Activated CD4-positive, CD25-positive, alpha-beta regulatory T cell (primary cell): ENCODE results near the gene SHROOM3.

Source experiments
- DNase-seq, 4 experiments: peaks; one replicate each; lab custom pipeline; 2025; lab: John Stamatoyannopoulos, UW

The SHROOM3 gene

GRCh38 chr4:76624931-76625715 is 190.1 kb downstream of the SHROOM3 start:
- no peak for DNase-seq

DNA sequence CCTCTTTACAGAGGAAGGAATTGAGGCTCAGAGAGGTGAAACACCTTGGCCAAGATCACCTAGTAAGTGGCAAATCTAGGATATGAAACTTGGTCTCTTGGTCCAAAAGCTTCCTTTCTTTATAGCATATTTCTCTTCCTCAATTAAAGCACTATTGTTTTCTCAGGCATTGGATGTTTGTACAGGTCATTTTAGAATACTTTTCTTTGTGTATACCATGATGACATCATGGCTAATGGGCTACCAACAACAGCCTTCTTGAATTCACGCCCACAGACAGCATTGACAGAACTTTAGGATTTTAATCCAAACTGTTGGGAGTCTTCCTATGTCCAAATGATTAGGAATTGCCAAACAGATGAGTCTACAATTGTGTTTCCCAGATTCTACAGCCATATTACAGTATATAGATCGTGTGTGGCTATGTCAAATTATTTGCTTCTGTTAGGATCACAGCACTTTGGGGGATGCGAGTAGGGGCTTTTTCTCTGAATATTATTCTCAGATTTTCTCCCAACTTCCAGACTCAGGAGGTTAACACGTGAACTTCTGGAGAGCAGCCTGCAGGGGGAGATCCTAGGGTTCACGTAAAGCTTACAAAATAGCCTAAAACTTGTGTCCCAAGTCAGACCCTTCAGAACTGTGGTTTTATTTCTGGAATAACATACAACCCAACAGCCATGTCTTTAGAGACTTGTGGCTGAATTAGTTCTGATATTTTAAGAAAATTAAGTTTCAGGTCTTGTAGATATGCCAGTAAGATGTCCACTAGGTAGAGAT is 191.8 kb downstream of the SHROOM3 start:
- no peak for DNase-seq

DNA sequence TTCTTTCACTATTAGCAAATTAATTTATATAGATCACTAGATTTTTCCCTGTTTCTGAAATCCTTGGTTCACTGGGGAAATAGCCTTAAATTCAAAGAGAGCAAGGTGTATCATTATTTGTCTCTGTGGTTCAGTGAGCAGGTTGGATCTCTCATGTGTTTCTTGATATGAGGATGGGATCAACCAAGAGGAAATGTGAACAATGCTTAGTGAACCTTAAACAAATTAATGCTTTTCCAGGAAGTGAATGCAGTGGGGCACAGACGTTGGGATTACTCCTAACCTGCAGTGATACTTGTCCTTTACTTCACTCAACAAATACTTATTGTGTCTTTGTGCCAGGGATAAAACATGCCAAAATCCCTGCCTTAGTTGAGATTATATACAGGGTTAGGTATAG is 193.2 kb downstream of the SHROOM3 start:
- no peak for DNase-seq

- no peak for DNase-seq
Observed at GRCh38 chr4:76630741-76631140, 195.7 kb downstream of the SHROOM3 start.

DNA sequence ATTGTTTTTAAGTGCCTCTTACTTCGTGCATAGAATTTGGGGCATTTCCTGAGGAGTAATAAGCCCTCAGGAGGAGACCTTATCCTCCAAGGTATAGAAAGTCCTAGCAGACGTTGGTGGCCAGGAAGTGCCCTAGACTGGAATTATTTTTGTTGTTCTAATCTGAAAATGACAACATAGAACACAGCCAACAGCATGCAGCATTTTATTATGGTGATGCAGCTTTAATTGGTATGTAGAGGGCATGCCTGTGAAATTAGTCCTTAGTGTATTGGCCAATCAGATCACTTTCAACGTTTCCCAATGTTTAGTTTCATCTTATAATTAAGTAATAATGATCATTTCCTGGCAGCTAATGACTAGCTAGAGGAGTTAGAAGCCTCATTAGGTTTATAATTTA is 199.2 kb downstream of the SHROOM3 start:
- DNase-seq = no peak

GRCh38 chr4:76637712-76638361 is 202.8 kb downstream of the SHROOM3 start:
- no peak for DNase-seq

- DNase-seq = no peak
Observed at GRCh38 chr4:76639288-76639687, 204.3 kb downstream of the SHROOM3 start.

- DNase-seq = no peak
Observed at GRCh38 chr4:76640353-76640910, 205.4 kb downstream of the SHROOM3 start.

DNA sequence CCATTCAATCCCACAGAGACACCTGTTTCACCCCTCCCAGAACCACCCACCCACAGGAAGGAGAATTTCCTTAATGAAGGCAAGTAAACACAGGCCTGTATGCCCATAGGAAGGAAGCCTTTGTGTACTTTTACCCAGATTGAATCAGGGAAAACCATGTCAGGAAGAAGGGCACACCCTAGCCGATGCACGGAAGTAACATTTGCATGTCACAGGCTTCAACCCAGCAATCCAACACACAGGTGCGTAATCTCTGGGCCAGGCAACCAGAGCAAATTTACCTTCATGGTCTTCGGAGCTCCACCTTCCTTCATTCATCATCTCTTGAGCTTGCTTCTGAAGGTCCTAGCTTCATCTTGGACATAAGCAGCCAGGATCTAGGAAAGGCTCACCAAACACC is 206.3 kb downstream of the SHROOM3 start:
- no peak for DNase-seq

DNA sequence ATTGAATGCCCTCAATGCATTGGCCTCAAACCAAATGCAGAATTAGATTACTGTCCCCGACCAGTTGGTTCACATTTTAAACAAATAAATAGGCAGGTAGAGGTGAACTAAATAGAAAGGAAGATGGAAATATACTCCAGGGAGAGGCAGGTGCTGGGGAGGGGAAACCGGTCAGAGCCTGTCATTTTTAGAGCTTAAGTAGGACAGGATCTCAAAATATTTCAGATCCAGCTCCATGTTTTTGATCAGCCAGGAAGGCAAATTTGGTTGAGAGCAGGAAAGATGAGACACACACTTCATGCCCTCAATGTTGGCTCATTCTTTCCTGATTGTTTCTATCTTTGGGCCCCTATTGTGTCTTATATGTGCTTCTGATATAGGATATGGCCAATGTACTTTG is 206.7 kb downstream of the SHROOM3 start:
- no peak for DNase-seq

DNA sequence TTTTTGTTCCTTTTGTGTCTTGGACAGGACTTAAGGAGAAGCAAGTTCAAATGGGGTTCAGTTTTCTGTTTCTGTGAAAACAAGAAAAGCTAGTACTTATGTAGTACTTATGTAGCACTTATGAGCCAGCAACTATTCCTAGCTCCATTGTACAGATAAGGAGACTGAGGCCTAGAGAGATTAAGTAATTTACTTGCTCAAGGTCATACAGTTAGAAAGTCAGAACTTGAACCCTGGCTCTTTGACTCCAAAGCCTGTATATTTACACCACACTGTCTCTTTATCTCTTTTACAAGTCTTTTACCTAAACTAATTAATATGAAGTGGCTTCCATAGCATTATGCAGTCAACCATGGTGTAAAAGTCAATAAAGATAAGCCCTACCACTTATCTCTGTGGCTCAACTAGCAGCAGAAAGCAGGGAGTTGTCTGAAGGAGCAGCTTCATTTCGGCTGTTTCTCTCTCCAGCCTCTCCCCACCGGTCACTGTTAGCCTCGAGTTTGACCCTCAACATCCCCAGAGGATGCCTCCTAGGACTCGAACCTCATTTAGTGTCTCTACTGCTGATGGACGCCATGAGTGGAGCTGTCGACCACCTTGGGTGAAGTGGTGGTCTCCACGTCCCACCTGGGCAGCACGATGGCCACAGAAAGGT is 209.9 kb downstream of the SHROOM3 start:
- DNase-seq = no peak

GRCh38 chr4:76649086-76649485 is 214.1 kb downstream of the SHROOM3 start:
- DNase-seq = no peak

- no peak for DNase-seq
Observed at GRCh38 chr4:76651616-76652015, 216.6 kb downstream of the SHROOM3 start.

DNA sequence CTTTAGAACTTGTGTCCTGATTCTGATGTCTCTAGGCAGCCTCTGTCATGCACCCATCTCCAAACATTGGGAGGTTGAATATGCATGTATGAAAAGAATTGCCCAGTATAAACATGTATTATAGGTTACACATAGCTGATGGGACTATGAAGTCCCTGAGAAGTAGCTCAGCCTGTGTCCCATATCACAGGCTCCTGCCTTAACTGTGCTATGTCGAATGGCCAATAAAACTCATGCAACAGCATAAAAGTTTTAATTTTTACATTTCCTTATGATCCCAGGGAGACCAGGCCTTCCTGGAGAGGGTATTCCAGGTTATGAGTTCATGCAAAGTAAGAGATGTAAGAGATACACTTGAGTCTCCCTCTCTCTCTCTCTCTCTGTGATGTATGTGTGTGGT is 217.4 kb downstream of the SHROOM3 start:
- DNase-seq = no peak

DNA sequence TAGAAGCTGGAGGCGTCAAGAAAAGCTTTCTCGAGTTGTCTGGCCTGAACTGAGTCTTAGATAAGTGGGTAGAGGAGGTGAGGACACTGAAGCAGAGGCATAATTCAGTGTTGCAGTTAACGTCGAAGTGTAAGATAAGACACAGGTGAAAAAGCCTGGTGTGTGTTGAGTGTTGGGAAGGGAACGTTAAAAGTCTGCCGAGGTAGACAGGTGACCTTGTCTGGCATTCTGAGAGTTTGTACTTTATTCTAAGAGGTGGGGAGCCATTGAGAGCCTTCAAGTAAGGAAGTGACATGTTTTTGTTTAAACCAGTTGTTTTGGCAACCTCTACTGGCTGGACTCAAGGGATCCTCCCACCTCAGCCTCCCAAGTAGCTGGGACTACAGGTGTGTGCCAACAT is 219.1 kb downstream of the SHROOM3 start:
- DNase-seq = no peak

DNA sequence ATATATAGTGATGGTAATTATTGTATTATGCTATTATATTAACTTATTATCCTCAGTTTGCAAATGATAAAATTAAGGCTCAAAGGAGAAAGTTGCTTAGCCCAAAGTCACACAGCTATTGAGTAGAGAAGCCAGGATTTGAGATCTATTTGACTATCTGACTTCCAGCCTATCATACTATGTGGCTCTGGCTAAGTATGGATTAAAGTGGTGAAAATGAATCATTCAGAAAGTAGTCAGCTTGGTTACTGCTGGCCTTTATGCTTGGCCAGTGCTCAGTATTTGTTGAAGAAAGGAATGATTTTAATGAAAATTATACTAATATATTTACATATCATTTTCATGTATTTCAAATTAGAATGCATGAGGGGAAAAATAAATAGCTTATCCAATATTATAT is 219.8 kb downstream of the SHROOM3 start:
- DNase-seq = no peak

GRCh38 chr4:76655566-76656479 is 220.8 kb downstream of the SHROOM3 start:
- DNase-seq = no peak

GRCh38 chr4:76657443-76657842 is 222.4 kb downstream of the SHROOM3 start:
- DNase-seq = no peak

GRCh38 chr4:76658231-76659102 is 223.4 kb downstream of the SHROOM3 start:
- no peak for DNase-seq

GRCh38 chr4:76659103-76659490 is 224.1 kb downstream of the SHROOM3 start:
- DNase-seq = no peak
